Measurements from ENCODE around the gene RASAL1. TPM values are rescaled to one million over a fixed set of nuclear protein-coding genes. Genes with fewer than 3 reads are reported as not detected.

RASAL1 gene
- total RNA-seq, 1 donor from 2014 or later: not detected

DNA sequence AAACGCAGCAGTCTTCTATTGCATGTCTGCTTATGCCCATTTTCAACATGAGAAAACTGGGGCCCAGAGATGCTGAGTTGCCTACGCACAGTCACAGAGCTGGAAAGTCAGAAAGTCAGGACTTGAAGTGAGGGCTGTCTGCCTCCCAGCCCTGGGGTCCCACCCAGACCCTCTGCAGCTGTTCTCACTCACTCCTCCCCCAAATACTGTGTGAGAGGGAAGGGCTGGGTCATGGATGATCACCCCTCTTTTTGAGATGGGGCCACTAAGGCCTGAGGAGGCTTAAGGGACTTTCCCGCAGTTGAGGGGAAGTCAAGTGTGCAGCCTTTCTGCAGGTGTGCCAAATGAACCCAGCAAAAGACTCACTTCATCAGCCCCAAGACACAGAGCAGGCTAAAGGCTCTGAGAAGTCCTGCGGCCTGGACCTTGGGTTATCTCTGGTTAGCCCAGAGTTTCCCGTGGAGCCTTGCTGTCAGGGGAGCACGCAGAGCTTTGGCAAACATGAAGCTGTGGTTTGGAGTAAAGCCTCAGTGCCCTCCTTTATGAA, 60.4 kb downstream of the RASAL1 start:
- DNase-seq (ENCODE audit: low read depth in 2 of 2): no peak

DNA sequence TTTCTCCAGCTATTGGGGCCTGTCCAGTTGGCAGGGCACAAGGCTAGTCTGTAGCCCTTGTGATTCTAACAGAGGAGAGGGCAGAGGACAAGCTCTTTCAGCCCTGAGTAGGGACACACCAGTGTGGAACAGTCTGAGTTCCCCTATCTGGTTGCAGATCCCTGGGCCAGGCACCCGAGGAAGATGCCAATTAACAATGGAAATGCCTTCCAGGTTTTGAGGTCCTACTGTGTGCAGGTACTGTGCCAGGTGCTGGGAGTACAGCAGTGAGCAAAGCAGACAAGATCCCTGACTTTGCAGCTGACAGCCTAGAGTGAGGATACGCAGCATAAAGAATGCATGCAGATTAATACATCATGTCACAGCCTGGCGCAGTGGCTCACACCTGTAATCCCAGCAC, 62.0 kb downstream of the RASAL1 start:
- no peak for DNase-seq (ENCODE audit: low read depth in 2 of 2)

DNA sequence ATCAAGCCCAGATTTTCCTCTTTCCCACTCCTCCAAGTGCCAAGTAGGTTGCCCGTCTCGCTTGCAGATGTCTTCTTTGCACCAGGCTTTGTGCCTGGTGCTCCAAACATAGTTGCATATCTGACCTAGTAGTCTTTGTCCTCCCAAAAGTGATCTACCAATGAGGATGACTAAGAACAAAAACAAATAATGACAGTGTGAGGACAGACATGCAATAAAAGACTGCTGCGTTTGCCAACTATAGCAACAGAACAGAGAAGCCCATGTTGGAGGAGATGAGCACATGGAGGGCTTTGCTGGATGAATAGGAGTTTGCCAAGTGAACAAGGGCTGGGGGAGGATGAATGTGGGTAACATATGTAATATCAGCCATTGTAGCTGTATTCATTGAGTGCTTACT, 63.4 kb downstream of the RASAL1 start:
- DNase-seq (ENCODE audit: low read depth in 2 of 2): peak in 1 of 2 donors; percentile 21

DNA sequence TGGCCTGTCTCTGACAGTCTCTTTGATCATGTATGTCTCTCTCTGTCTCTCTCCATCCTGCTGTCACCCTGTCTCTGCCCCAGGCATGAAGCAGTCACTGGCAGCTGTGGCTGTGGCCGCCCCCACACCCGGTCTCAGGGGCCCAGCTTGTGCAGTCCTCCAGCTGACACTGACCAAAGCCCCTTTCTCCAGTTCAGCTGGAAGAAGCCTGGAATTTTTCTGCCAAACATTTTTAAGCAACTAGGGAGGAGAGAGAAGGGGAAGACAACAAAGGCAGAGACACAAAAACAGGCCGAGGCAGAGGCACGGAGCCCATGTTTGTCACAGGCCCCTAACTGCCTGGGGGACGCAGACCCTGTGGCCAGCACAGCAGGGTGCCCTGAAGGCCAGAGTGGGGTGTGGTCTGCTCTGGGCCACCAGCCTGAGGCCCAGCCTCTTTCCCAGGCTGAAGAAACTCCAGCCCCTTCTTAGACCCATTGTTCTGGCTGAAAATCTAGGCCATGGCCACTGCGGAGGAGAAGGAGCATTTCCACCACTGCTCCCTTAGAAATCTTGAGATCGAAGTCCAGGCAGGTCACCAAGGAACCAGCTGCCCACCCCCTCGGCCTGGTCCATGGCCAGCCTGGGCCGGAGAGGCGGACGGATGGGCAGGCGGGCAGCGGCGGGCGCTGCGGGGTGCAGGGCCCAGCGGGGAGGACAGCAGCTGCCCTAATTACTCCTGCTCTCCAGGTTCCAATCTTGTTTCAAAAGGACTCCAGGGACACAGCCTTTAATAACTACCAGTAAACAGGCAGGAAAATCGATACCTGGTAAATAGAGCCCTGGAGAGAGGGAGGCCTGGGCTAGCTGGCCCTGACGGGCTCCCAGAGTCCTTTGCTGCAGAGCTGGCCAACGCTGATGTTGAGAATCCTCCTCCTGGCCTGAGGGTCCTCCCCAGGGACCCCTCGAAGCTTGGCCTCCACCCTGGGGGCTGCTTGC, 64.1 kb downstream of the RASAL1 start:
- DNase-seq (ENCODE audit: low read depth in 2 of 2): no peak

DNA sequence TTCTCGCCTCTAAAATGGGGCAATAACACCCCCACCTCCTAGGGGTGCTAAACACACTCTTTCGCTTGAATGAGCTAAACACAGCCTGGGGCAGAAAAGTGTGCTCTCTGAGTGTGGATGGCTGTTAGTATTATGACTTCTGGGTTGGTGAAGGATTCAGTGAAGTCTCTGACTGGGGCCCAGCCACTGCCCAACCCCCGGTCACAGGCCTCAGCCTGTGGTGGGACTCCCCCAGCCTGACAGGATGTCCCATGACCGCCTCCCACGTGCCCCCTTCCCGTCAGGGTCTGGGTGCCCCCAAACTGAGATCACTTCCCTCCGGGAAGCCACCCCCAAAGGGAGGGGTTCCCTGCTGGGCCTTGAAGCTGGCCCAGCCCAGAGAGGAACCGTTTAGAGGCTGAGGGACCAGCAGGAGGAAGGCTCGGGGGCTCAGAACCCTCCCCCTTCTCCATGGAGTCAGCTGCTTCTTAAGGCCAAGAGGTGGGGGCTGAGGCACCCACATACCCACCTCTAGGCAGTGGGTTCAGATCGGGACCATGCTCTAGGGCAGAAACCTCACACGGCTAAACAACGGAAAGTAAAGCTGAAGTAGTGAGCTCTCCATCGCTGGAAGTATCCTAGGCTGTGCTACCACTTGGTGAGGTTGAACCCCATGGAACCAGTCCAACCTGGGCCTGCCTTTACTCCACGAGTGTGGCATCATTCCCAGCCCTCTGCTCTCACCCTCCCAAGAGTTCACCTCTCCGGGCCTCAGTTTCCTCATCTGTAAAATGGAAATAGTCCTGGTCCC, 65.2 kb downstream of the RASAL1 start:
- DNase-seq (ENCODE audit: low read depth in 2 of 2): peak in 1 of 2 donors; percentile 27

DNA sequence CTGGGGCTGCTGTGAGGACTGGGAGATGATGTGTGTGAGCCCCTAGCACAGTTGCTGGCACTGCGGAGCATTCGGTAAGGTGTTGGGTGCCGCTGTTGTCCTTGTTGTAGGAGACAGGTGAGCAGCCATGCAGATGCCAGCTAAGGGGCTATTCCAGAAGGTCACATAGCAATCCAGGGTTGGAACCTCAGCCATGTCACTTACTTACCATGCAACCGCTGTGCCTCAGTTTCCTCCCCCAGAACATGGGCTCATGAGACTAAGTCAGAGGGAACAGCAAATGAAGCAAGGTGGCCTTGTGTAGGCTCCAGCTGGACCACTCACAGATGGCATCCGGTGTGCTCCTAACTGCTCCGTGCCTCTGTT, 65.8 kb downstream of the RASAL1 start:
- no peak for DNase-seq (ENCODE audit: low read depth in 2 of 2)

DNA sequence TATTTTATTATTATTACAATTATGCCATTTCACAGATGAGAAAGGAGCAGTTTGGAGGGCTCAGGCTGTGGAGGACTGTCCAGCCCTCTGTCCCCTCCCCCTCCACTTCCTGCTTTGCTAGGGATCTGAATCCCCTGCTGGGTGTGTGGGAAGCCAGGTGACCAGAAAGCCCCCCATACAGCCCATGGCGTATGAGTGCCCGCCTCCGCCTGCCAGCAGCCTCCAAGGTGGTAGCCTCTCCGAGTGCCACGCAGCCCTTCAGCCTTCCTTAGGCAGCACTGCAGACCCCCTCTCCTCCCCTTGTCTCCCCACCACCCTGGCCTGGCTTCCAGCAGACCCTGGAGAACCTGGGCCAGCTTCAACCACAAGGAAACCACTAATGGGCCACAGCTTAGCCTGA, 66.4 kb downstream of the RASAL1 start:
- no peak for DNase-seq (ENCODE audit: low read depth in 2 of 2)

DNA sequence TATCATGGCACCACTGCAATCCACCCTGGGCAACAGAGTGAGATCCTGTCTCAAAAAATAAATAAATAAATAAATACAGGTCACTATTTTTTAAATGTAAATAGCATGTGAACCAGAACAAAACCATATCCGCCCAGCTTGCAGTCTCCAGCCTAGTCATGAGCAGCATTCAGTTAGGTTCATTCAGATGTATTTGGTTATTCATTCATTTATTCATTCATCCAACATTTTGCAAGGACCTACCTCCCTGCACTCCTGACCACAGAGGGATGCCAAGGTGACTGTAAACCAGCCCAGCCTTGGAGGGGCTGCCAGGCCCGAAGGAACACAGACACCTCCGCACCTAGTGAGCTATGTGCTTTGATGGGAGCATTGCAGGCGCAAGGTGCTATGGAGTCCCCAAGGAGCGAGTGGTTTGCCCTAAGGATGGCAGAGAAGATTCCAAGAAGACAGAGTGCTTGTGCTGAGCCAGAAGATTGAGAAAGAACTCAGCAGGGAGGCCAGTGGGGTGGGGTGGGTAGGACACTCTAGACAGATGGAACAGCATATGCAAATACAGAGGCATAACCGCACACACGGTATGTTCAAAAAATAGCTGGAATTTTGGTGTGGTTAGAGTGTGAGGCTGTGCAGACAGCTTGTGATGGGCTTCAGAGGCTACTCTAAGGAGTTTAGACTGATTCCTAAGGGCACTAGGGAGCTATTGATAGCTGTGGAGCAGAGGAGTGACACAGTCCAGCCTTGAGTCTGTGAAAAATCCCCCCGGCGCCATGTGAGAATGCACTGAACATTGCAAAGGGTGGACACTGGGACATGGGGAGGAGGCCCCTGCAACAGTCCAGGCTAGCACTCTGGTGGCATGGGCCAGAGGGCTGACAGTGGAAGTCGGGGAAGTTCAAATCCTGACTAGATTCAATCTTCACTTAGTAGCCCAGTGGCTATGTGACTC, 67.3 kb downstream of the RASAL1 start:
- no peak for DNase-seq (ENCODE audit: low read depth in 2 of 2)

DNA sequence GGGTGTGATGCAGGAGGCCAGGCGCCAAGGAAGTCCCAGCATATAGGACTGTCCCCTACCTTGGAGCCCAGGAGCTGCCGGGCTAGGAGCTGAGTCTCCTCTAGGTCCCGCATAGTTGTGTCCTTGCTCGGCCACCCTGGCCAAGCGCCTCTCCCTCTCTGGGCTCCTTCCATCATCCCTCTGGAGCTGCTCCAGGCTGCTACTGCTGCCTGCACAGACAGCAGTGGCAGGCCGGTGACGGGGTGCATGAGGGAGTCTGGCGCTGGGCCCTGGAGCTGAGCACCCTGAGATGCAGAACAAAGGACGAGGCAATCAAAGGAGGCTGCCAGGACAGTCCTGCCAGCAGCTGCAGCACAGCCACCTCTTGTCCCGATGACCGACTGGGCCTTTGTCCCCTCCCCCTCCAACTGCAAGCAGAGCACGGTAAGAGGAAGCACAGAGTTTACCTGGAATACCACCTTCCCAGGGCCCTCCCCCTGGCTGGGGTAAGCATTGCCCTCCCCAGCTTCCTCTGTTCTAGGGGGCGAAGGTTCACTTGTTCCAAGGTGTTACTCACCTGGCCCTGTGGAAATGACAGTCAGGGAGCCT, 68.7 kb downstream of the RASAL1 start:
- no peak for DNase-seq (ENCODE audit: low read depth in 2 of 2)

DNA sequence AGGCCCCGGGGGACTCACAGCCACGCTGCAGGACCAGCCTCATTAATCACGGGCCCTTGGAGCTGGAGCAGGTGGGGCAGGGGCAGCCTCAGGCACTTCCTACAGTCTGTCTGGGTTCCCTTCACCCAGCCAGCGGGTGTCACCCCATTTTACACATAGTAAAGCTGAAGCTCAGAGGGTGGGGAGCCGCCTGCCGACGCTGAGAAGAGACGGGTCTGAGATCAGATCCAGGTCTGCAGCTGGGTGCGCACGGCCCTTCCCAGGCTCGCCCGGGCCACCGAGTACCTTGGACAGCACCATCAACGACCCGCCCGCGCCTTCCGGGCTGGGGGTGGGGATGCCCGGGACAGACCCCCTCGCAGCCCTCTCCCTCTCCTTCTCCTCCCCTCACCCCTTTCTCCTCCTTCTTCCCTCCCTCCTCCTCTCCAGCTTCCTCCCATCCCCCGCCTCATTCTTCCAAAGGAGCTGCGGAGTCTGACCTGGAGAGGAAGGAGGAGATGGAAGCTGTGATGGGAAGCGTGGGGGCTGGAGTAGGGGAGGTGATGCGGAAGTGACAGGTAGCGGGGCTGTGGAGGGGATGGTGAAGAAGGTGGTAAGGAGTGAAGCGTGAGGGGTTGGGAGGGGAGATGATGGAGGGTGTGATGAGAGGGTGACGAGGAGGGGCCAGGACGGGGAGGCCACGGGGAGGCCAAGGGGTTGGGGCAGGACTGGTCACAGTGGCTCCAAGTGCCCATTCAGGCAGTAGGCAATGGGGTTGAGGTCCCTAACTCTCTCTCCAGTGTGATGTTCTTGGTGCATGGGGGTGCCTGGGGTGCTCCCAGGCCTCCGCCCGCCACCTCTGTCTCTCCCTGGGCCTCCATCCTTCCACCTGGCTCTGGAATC, 70.2 kb downstream of the RASAL1 start:
- peak; percentile 19 to 26 for DNase-seq (ENCODE audit: low read depth in 2 of 2)

DNA sequence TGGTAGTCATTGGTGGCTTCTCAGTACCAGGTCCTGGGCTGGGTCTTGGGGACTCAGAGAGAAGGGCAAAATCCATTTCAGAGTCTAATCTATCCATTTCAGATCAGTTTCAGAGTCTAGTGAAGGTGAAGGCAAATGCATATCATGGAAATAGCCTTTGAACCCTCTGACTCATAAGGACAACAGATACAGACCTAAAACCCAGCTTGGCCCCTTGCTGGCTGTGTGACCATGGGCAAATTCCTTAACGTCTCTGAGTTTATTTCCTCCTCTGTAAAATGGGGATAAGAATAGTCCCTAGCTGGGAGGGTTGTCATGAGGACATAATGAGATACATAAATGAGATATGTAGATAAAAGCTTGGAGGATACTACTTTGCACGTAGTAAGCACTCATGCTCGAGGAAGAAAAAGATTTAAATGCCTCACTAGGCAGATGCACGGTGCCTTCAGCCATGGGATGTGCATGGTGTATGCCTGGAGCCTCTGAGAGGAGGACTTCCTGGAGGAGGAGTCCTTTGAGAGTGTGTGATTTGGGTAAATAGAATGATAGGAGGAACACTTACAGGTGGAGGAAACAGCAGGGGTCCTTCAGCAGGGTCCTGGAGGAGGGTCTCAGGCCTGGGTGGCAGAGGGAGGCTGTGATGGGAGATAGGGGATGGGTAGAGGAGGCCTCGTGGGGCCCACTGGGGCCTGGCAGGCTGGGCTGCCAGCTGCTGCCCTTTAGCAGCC, 71.0 kb downstream of the RASAL1 start:
- no peak for DNase-seq (ENCODE audit: low read depth in 2 of 2)

DNA sequence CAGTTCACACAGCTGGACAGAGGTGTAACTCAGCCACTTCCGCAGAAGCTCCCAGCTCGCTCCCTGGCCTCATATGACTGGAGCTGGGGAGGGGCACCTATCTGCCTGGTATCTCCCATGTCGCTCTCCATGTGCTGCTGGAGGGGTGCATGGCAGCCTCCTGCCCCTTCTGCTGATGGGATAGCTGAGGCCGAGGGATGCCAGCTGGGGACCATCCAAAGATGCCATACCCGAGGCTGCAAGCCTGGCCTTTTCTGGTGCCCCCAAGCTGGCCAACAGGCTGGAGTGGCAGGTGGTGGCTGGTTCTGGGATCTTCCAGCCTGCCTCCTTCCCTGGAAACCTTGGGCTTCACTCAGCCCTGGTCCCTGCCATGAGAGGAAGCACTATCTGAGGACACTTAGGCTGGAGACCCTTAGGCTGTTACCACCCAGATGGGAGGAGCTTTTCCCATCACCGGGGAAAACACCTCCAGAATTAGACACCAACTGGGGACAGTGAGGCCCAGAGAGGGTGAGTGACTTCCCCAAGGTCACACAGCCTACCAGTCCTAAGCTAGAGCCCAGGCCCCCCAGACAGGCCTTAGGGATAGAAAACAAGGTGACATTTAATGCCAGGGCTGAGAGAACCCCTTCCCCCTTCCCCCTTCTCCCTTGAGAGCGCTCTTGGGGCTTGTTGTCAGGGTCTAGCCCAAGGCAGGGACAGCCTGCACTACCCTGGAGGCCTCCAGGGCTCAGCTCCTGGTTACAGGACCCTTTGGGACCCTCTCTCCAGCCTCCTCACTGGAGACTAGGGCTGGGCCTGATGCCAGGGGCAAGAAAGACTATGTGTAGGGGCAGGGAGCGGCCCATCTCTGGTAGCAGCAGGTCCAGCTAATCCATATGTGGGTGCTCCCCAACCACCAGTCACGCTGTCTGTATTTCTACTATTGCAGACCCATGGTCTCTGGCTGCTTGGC, 71.9 kb downstream of the RASAL1 start:
- DNase-seq (ENCODE audit: low read depth in 2 of 2): no peak

DNA sequence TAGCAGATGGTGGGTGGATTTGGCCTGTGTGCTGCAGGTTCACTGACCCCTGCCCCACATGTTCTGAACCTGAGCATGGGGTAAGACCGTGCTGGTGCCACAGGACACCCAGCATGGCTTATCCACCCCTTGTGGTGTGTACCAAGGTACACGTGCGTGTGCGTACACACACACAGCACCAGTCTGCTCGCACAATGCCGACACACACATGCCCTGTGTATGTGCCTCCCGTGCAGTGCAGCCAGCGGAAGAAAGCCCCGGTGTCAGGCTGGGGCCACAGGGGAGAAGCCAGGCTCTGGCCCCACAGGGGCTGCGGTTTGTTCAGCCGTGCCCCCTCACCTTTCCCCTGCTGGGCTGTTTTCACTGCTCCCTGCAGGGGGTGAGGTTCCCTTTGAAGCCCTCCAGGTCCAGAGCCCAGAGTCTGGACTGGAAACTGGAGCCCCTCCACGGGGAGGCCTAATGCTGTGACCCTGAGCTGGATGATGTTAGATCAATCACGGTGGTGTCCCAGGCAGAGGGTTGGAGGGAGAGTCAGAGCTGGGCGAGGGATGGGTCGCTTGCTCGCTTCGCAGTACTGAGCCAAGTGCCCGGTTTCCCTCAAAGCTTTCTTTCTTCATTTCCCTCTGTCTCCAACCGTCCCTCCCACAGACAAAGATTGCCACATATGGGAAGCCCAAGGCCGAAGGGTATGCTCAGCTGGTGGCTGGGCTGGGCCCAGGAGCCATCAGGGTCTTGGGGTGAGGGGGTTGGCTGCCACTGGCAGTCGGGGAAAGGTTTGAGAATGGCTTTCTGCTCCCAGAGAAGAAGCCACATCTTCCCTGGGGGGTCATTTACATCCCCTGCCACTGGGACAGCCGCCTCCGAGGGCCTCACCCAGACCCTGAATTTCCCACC, 72.8 kb downstream of the RASAL1 start:
- no peak for DNase-seq (ENCODE audit: low read depth in 2 of 2)

DNA sequence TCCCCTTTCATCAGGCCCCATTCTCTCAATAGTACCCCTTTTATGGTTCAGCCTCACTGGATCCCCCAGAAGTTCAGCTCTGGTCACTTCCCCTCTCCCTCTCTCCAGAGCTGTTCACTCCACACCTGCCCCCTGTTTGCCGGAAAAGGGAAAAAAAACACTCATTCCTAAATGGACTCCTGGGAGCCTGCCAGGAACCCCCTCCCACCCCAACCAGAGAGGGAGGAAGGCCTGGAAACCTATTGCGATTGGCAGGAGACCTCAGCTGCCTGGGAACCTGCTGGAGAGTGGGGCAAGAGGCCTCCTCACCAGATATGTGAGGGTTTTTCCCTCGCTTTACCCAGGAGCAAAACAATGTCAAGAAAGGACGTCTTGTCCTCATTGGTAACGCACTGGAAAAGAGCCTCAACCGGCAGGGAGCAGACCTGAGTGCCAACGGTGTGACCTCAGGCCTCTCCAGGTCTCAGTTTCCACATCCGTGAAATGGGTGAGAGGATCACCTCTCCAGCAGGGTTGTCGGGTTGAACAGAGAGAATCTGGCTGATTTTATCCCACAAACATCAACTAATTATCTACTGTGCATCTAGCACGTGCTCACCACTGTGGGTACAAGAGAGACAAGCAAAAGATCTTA, 74.4 kb downstream of the RASAL1 start:
- DNase-seq (ENCODE audit: low read depth in 2 of 2): peak in 1 of 2 donors; percentile 27

DNA sequence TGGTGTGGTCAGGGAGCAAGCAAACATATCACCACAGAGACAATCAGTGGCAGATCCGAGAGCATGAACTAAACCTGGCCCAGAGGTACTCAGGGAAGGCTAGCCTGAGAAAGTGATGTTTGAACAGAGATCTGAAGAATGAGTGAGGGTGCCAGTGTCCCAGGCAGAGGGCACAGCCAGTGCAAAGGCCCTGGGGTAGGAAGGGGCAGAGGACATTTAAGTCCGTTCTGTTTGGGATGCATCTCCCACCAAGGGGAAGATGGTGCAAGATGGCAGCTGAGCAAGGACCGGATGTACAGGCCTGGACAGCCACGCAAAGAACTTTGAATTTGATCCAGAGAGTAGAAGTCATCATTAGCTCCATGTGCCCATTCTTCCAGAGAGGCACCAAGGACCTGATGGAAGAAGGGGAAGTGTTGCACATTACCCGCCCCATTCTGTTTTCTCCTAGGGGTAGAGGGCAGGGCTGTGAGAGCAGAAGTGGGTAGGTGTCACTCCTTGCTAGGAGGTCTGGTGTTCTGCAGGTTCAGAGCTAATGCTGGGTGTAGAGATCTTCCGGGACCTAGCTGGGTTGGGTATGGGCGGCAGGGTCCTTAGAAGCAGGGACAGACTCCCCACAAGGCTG, 75.1 kb downstream of the RASAL1 start:
- no peak for DNase-seq (ENCODE audit: low read depth in 2 of 2)

DNA sequence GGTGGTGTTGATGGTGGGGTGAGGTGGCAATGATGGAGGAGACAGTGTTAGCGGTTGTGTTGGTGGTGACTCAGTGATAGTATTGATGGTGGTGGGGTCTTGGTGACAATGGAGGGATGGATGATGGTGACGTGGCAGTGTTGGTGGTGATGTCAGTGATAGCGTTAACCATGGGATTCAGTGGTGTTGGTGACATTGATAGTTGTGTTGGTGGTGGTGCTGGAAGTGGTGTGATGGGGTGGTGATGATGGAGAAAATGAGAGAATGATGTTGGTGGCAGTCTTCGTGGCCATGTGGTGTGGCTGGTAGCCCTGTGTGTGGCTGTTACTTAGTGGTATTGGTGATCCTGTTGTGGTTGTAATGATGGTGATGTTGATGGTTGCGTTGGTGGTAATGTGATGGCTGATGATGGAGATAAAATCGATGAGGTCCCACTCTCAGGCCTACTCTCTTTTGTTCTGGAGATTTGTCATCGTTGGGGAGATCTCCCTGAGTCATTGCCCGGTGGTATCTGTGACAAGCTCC, 76.4 kb downstream of the RASAL1 start:
- no peak for DNase-seq (ENCODE audit: low read depth in 2 of 2)
